ENCODE results near the gene KLF2.

GRCh38 chr19:16308081-16308480 lies 16.5 kb upstream of the KLF2 start:
- TF ChIP-seq CTCF (conservative IDR thresholded peaks at IDR 0.05; ENCODE audit: low read depth, low read length) (no peak), EZH2 (IDR thresholded peaks at IDR 0.05; ENCODE audit: borderline replicate concordance, low read depth, low read length, poor library complexity, severe bottlenecking) (no peak)

All from A673 (cell line).